H9 (cell line): ENCODE results near the gene VWDE. TPM values are rescaled to one million over a fixed set of nuclear protein-coding genes. Genes with fewer than 3 reads are reported as not detected.

ENCODE experiments used
- DNase-seq: peaks from one replicate; pipeline ENCODE4 v3.0.0-alpha.2; 2017
- H2AFZ ChIP-seq: one replicate; pipeline ENCODE4 v1.6.1; 2013; ENCODE audit warnings: mild to moderate bottlenecking, low read length, control low read depth, moderate library complexity
- H2AK5ac ChIP-seq: 2 replicates; pipeline ENCODE4 v1.6.1; 2013; ENCODE audit warnings: low read length, control low read depth, mixed read lengths; ENCODE audit not compliant: insufficient read length
- H2BK120ac ChIP-seq: one replicate; pipeline ENCODE4 v1.6.1; 2013; ENCODE audit warnings: low read depth, mild to moderate bottlenecking, low read length, control low read depth, inconsistent platforms; ENCODE audit not compliant: poor library complexity, severe bottlenecking
- H2BK12ac ChIP-seq: 2 replicates; pipeline ENCODE4 v1.6.1; 2013; ENCODE audit warnings: low read length, control low read depth, mixed read lengths, low read depth; ENCODE audit not compliant: insufficient read length
- H2BK15ac ChIP-seq: 2 replicates; pipeline ENCODE4 v1.6.1; 2013; ENCODE audit warnings: low read depth, low read length, control low read depth
- H2BK20ac ChIP-seq: one replicate; pipeline ENCODE4 v1.6.1; 2013; ENCODE audit warnings: low read depth, mild to moderate bottlenecking, low read length, control low read depth, inconsistent platforms; ENCODE audit not compliant: poor library complexity, severe bottlenecking
- H2BK5ac ChIP-seq: 2 replicates; pipeline ENCODE4 v1.6.1; 2013; ENCODE audit warnings: low read length, control low read depth, mixed read lengths; ENCODE audit not compliant: insufficient read length
- H3K14ac ChIP-seq: 2 replicates; pipeline ENCODE4 v1.6.1; 2013; ENCODE audit warnings: low read length, control low read depth; ENCODE audit not compliant: insufficient read depth
- H3K18ac ChIP-seq: 2 replicates; pipeline ENCODE4 v1.6.1; 2013; ENCODE audit warnings: low read depth, mild to moderate bottlenecking, mixed read lengths, low read length, control low read depth; ENCODE audit not compliant: insufficient read length
- H3K23ac ChIP-seq: 2 replicates; pipeline ENCODE4 v1.6.1; 2013; ENCODE audit warnings: low read length, control low read depth, mixed read lengths, low read depth; ENCODE audit not compliant: insufficient read length
- H3K23me2 ChIP-seq: 2 replicates; pipeline ENCODE4 v1.6.1; 2013; ENCODE audit warnings: low read depth, mild to moderate bottlenecking, mixed read lengths, low read length, control low read depth; ENCODE audit not compliant: insufficient read length, poor library complexity, severe bottlenecking
- H3K27ac ChIP-seq: 2 replicates; pipeline ENCODE4 v1.5.1; 2013; ENCODE audit warnings: low read length, control low read depth, mixed read lengths, low read depth; ENCODE audit not compliant: insufficient read length
- H3K27me3 ChIP-seq: 2 replicates; pipeline ENCODE4 v1.6.1; 2013; ENCODE audit warnings: low read length, control low read depth, inconsistent platforms; ENCODE audit not compliant: insufficient read depth
- H3K4ac ChIP-seq: 2 replicates; pipeline ENCODE4 v1.6.1; 2013; ENCODE audit warnings: low read depth, mild to moderate bottlenecking, control low read depth, inconsistent platforms, low read length, moderate library complexity
- H3K4me1 ChIP-seq: 2 replicates; pipeline ENCODE4 v1.6.1; 2013; ENCODE audit warnings: low read length, control low read depth, inconsistent platforms; ENCODE audit not compliant: insufficient read depth
- H3K4me2 ChIP-seq: 2 replicates; pipeline ENCODE4 v1.6.1; 2013; ENCODE audit warnings: low read length, control low read depth, mixed read lengths; ENCODE audit not compliant: insufficient read length, insufficient read depth
- H3K56ac ChIP-seq: 2 replicates; pipeline ENCODE4 v1.6.1; 2013; ENCODE audit warnings: low read depth, mild to moderate bottlenecking, mixed read lengths, low read length, control low read depth; ENCODE audit not compliant: insufficient read length
- H3K79me1 ChIP-seq: 2 replicates; pipeline ENCODE4 v1.6.1; 2013; ENCODE audit warnings: low read depth, mild to moderate bottlenecking, moderate library complexity, low read length, control low read depth, inconsistent platforms; ENCODE audit not compliant: insufficient read depth, poor library complexity, severe bottlenecking
- H3K79me2 ChIP-seq: 2 replicates; pipeline ENCODE4 v1.6.1; 2013; ENCODE audit warnings: low read length, control low read depth, inconsistent platforms; ENCODE audit not compliant: insufficient read depth
- H3K9ac ChIP-seq: 2 replicates; pipeline ENCODE4 v1.6.1; 2013; ENCODE audit warnings: low read length, control low read depth, mixed read lengths; ENCODE audit not compliant: insufficient read length; ENCODE audit errors: extremely low read depth
- H3K9me3 ChIP-seq: one replicate; pipeline ENCODE4 v1.6.1; 2013; ENCODE audit warnings: low read depth, low read length, inconsistent platforms; ENCODE audit not compliant: control insufficient read depth
- H3T11ph ChIP-seq: one replicate; pipeline ENCODE4 v1.6.1; 2013; ENCODE audit warnings: mild to moderate bottlenecking, low read length, control low read depth, inconsistent platforms
- H4K20me1 ChIP-seq: one replicate; pipeline ENCODE4 v1.6.1; 2013; ENCODE audit not compliant: control insufficient read depth, insufficient read length, insufficient read depth
- H4K5ac ChIP-seq: 2 replicates; pipeline ENCODE4 v1.6.1; 2013; ENCODE audit warnings: low read depth, mild to moderate bottlenecking, mixed read lengths, low read length, control low read depth; ENCODE audit not compliant: insufficient read length
- H4K8ac ChIP-seq: replicated peaks from 2 replicates; pipeline ENCODE4 v1.6.1; 2013; ENCODE audit warnings: low read length, control low read depth, mixed read lengths, low read depth; ENCODE audit not compliant: insufficient read length
- H4K91ac ChIP-seq: 2 replicates; pipeline ENCODE4 v1.6.1; 2013; ENCODE audit warnings: low read depth, mild to moderate bottlenecking, moderate library complexity, mixed read lengths, low read length, control low read depth; ENCODE audit not compliant: insufficient read length
- H3K27ac Mint-ChIP-seq, 3 experiments: 2 replicates in 2 of 3; 3 replicates in 1 of 3; pipeline ENCODE4 v1.8.0; 2020 to 2021; ENCODE audit warnings: mixed read lengths in 3 of 3, mild to moderate bottlenecking in 1 of 3, moderate library complexity in 1 of 3
- H3K27me3 Mint-ChIP-seq: 2 replicates; pipeline ENCODE4 v1.8.0; 2021; ENCODE audit warnings: low read depth, mild to moderate bottlenecking, moderate library complexity, mixed read lengths
- H3K36me3 Mint-ChIP-seq, 3 experiments: 2 replicates in 2 of 3; 3 replicates in 1 of 3; pipeline ENCODE4 v1.8.0; 2020 to 2021; ENCODE audit warnings: low read depth in 3 of 3, mixed read lengths in 3 of 3; ENCODE audit not compliant: insufficient read depth in 1 of 3
- H3K4me1 Mint-ChIP-seq, 2 experiments: 2 replicates each; pipeline ENCODE4 v1.8.0; 2020; ENCODE audit warnings: mixed read lengths in 2 of 2
- H3K4me3 Mint-ChIP-seq, 2 experiments: 2 replicates in 1 of 2; 3 replicates in 1 of 2; pipeline ENCODE4 v1.8.0; 2020 to 2021; ENCODE audit warnings: mild to moderate bottlenecking in 2 of 2, mixed read lengths in 2 of 2, moderate library complexity in 1 of 2
- H3K9me3 Mint-ChIP-seq, 2 experiments: 2 replicates in 1 of 2; 3 replicates in 1 of 2; pipeline ENCODE4 v1.8.0; 2020; ENCODE audit warnings: mild to moderate bottlenecking in 2 of 2, mixed read lengths in 2 of 2, moderate library complexity in 1 of 2
- CTCF ChIP-seq: fragments of 200-600 bp; sonication (generic); conservative IDR thresholded peaks from 3 replicates; pipeline ENCODE4 v1.8.0; 2021; ENCODE audit warnings: antibody characterized with exemption, mild to moderate bottlenecking
- WGBS: extraction: QIAGEN DNeasy Blood & Tissue Kit; methylation state at CpG from one replicate; pipeline ENCODE4 v1.1.7; 2013; ENCODE audit warnings: missing lambda C conversion rate, low lambda C conversion rate, mixed read lengths; ENCODE audit not compliant: insufficient read length; ENCODE audit errors: extremely low coverage; 5-methylcytosine and 5-hydroxymethylcytosine counted together
- total RNA-seq: library from RNA; stranded (reverse); gene quantifications from 2 replicates; pipeline ENCODE4 v1.2.1, GENCODE V29; 2021

The VWDE gene
- total RNA-seq, 1 experiment from 2014 or later = 18.1 TPM

- Histone ChIP-seq H2AFZ (no peak overlapping the region), H3K56ac (no peak overlapping the region), H3K27ac (no peak overlapping the region), H2BK12ac (no peak overlapping the region), H3K4me1 (no peaks in the 10 kb centered on the region; the same call in 1 of the 2 replicates), H3K79me1 (no peaks in the 10 kb centered on the region), H4K8ac (no peak overlapping the region), H3K9ac (no peak overlapping the region), H2BK15ac (no peak overlapping the region), H4K5ac (no peak overlapping the region), H3K14ac (no peak overlapping the region), H2BK20ac (no peak overlapping the region), H3K79me2 (no peaks in the 10 kb centered on the region; the same call in 1 of the 2 replicates), H3K4me2 (no peak overlapping the region), H3K18ac (no peak overlapping the region), H2BK120ac (no peak overlapping the region), H3K4ac (no peak overlapping the region), H2BK5ac (no peak overlapping the region), H3K23me2 (no peaks in the 10 kb centered on the region), H4K91ac (no peak overlapping the region), H3T11ph (no peak overlapping the region), H2AK5ac (no peak overlapping the region), H4K20me1 (no peaks in the 10 kb centered on the region), H3K23ac (no peak overlapping the region), H3K27me3 (no peaks in the 10 kb centered on the region; the same call in 1 of the 2 replicates), H3K9me3 (peaks cover 10% of the 10 kb centered on the region)
- no CpG with 5 or more reads among the region's 1 CpG for WGBS
- Mint-ChIP-seq H3K4me1 (peaks cover 5 to 9% of the 10 kb centered on the region in 2 experiments), H3K27ac (no peak overlapping the region), H3K27me3 (no peaks in the 10 kb centered on the region), H3K9me3 (peaks cover 13 to 18% of the 10 kb centered on the region in 2 experiments), H3K4me3 (no peak overlapping the region), H3K36me3 (peaks cover 3 to 21% (median 13%) of the 10 kb centered on the region in 3 experiments)
- TF ChIP-seq CTCF = no peak
- DNase-seq = no peak
Observed at GRCh38 chr7:12287901-12288300, 115.8 kb downstream of the VWDE start.
